Hematopoietic multipotent progenitor cell treated with erythropoietin and hydrocortisone succinate and interleukin-3 and kit ligand, for 15 days (in vitro differentiated cells): Measurements from ENCODE around the gene LRRC3.
A peak's percentile ranks its signal among the peaks of the same experiment; 100 is the strongest.
"Not testable (repeated sequence)": the region's sequence is repeated elsewhere in the genome, so short reads cannot be mapped to it uniquely, and the experiment has no call there.

Source experiments
- DNase-seq: peaks from one replicate; pipeline ENCODE4 v3.0.0-alpha.2; 2015; ENCODE audit warnings: low spot score

Gene LRRC3

DNA sequence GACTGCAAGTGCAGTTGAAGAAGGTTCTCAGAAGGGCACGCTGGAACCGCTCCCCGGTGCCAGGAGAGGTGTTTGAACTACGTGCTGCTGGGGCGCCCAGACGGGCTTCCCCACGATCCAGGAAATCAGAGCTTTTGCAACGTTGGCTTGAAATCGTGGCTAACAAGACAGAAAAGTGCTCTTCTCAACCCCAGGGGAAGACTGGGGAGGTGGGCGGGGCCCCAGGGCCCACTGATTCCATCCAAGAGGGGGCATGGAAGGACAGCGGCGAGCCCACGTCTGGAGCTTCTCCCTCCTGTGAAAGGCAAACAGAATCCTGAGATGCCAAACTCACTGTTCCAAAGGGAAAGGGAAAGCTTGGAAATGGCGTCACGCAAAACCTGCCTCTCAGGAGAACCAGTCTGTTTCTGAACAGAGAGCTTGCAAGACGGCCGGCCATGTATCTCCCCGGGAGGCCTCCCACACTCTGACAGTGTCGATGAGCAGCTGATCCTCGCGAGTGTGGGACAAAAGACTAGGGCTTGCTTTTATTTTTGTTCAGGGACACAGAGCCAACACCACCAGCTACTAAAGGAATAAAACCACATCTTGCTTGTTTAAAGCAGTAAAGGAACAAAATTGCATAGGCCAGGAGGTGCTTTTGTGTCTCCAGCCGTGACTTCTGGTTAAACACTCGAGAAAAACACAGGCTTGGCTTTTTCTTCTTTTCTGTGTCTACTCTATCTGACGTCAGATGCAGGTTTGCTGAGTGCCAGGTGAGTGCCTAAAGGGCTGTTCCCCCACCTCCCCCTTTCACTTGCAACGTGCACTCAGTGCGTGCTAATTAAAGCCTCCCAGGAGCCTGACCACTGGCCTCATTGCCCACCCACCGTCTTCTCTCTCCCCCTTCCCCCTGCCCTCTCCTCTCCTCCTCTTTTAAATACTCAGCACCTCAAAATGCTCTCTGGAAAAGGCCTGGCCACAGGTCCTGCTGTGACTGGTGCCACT is 41.5 kb downstream of the LRRC3 start:
- no peak for DNase-seq

- DNase-seq: no peak
Observed at GRCh38 chr21:44497703-44498126, 42.4 kb downstream of the LRRC3 start.

- DNase-seq: no peak
Observed at GRCh38 chr21:44498280-44499210, 43.2 kb downstream of the LRRC3 start.

- no peak for DNase-seq
Observed at GRCh38 chr21:44499211-44499560, 43.9 kb downstream of the LRRC3 start.

GRCh38 chr21:44499631-44500030 is 44.3 kb downstream of the LRRC3 start:
- no peak for DNase-seq

DNA sequence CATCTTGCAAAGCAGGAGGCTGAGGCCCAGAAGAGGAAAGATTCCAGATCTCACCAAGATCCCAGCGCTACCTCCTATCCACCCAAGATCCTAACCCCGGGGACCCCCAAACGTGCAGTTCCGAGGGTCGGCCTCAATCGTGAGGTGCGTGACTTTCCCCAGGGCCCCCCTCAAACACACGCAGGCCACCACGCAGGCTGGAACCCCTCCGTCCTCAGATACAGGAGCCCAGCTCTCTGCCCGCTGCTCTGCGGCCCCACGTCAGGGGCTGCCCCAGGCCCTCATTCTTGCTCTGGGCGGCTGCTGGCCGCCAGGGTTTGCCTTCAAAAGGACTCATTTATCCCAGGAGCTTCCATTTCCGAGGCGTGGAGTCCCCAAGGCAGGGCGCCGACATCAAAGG is 44.8 kb downstream of the LRRC3 start:
- DNase-seq: no peak

DNA sequence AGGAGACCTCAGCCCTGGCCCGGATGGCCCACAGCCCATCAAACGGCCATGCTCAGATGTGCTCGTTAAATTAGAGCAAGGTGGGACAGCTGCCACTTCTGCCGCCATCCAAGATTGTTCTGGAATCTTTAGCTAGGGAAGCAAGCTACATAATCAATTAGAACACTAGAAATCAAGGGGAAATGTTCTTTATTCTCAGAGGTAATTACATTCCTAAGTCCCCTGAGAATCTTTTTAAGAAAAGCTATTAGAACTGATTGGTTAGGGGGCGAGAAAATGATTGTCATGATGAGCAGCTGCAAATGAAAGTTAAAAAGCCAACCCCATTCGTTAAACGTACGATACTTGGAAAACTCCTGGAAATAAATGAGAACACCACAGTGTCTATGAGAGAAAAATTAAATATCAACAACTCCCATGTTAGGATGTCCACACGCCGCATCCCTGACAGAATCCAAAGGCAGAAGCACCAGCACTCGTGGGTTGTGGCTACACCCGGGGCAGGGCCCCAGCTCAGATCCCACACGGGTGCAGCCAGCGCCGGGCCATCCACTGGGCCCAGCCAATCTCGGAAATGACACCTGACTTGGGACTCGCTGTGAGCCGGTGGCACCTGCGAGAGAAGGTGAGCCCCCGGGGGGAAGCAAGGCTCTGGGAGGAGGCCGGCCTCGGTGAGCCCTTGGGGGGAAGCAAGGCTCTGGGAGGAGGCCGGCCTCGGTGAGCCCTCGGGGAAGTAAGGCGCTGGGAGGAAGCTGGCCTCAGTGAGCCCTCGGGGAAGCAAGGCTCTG is 47.1 kb downstream of the LRRC3 start:
- no peak for DNase-seq

DNA sequence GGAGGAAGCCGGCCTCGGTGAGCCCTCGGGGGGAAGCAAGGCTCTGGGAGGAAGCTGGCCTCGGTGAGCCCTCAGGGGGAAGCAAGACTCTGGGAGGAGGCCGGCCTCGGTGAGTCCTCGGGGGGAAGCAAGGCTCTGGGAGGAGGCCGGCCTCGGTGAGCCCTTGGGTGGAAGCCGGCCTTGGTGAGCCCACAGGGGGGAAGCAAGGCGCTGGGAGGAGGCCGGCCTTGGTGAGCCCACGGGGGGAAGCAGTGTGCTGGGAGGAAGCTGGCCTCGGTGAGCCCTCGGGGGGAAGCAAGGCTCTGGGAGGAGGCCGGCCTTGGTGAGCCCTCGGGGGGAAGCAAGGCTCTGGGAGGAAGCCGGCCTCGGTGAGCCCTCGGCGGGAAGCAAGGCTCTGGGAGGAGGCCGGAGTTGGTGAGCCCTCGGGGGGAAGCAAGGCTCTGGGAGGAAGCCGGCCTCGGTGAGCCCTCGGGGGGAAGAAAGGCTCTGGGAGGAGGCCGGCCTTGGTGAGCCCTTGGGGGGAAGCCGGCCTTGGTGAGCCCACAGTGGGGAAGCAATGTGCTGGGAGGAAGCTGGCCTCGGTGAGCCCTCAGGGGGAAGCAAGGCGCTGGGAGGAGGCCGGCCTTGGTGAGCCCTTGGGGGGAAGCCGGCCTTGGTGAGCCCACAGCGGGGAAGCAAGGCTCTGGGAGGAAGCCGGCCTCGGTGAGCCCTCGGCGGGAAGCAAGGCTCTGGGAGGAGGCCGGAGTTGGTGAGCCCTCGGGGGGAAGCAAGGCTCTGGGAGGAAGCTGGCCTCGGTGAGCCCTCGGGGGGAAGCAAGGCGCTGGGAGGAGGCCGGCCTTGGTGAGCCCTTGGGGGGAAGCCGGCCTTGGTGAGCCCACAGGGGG is 47.9 kb downstream of the LRRC3 start:
- DNase-seq: not testable (repeated sequence)

DNA sequence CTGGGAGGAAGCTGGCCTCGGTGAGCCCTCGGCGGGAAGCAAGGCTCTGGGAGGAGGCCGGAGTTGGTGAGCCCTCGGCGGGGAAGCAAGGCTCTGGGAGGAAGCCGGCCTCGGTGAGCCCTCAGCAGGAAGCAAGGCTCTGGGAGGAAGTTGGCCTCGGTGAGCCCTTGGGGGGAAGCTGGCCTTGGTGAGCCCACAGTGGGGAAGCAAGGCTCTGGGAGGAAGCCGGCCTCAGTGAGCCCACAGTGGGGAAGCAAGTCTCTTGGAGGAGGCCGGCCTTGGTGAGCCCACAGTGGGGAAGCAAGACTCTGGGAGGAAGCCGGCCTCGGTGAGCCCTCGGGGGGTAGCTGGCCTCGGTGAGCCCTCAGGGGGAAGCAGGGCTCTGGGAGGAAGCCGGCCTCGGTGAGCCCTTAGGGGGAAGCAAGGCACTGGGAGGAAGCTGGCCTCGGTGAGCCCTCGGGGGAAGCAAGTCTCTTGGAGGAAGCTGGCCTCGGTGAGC is 48.6 kb downstream of the LRRC3 start:
- DNase-seq: no peak

DNA sequence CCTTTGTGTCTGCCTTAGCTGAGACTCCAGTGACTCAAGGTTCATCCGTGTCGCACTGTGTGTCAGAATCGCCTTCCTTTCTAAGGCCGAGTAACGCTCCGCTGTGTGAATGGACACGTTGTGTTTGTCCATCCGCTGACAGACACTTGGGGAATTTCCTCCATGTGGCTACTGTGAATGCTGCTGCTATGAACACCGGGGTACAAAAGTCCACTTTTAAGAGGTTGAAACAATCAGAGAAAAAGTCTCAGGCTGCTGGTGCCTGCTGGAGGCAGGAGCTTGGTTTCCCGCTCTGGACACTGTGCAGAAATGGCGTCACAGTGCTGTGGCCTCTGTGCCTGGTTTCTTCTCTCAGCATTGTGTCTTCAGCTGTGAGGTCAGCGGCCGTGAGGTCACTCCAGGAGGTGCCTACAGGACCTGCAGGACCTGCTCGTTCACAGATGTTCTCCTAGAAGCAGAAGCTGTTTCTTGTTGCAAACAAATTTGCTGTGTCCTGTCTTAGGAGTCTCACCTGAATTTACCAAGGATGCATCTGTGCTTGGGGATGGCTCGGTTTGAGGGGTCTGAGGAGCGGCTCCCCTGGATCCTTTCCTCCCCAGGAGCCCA is 50.5 kb downstream of the LRRC3 start:
- no peak for DNase-seq

- no peak for DNase-seq
Observed at GRCh38 chr21:44506279-44507255, 51.3 kb downstream of the LRRC3 start.

GRCh38 chr21:44507673-44508425 is 52.5 kb downstream of the LRRC3 start:
- DNase-seq: no peak

DNA sequence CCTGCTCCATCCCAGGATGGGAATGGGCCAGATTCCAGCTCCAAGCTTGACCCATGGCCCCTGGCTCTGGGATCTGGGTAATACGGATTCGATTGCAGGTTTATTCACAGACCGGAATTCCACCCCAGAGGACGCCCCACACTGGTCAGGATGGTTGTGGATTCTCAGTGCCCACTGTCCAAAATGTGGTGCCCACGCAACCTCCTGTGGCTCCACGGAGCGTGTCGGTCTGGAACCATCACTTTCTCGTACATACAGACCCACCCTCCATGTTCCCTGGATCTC is 53.1 kb downstream of the LRRC3 start:
- no peak for DNase-seq

DNA sequence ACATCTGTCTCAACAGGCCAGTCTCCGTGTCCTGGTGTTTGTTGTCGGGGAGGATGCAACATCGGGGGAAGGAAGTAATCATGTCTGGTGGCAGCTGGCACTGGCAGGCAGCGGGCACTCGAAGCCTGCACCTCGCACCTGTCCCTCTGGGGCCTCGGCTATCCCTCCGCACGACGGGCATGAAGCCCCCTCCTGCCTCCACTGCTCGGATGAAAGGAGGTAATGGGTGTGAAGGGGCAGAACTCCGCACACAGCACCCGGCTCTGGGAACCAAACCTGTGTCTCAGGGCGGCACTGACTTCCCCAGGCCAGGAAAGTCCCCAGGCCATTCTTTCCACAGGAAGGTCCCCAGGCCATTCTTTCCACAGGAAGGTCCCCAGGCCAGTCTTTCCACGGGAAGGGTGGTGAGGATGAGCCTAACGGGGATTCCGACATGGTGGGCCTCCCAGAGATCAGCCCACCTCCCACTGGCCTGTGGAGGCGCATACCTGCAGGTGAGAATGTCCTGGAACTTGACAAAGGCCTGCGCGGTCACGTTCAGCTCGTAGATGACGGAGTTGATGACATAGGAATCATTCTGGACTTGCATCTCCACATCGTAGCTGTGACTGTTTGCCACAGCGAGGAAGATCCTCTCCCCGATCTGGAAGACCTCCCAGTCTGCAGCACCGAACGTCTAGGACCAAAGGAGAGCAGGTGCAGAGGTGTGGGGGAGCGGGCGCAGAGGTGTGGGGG is 53.6 kb downstream of the LRRC3 start:
- no peak for DNase-seq

DNA sequence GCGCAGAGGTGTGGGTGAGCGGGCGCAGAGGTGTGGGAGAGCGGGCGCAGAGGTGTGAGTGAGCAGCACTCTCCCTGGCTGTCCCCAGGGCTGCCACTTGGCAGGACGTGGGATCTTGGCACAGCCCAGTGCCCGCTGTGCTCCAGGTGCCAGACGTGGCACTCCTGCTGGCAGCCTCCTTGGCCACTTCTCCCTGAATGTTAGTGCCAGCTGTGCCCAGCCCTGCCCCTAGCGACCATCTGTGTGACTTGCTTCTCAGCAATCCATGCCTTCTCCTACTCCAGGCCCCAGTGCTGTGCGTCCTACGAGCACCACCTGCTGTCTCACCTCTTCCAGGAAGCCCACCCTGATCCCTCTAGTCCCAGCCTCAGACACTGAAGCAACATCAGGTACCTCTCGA is 54.2 kb downstream of the LRRC3 start:
- DNase-seq: no peak

DNA sequence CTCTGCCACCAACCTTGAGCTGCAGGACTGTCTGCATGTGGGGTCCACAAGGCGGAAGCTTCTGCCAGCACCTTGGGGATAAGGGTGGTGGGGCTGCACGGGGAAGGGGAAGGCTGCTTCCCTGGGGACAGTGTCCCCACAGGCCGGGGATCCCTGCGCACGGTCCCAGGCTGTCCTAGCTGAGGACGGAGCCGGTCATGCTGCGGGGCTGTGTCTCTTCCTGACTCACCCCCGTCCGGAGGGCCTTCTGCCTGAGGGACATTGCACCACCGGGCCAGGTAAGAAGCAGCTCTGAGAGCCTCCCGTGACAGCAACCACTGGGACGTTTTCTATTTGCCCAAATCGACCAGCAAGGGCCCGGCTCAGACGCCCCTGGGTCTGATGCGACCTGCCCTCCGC is 54.8 kb downstream of the LRRC3 start:
- no peak for DNase-seq

GRCh38 chr21:44510508-44511218 is 55.4 kb downstream of the LRRC3 start:
- DNase-seq: peak; percentile 59
